CD14-positive monocyte (primary cell): ENCODE results near the gene DGKH. TPM values are rescaled to one million over a fixed set of nuclear protein-coding genes. Genes with fewer than 3 reads are reported as not detected.

ENCODE experiments used
- DNase-seq, 3 donors: peaks; one replicate each; pipeline ENCODE4 v3.0.0-alpha.2; 2011 to 2022
- H2AFZ ChIP-seq: 2 replicates; pipeline ENCODE4 v1.6.0; 2012; ENCODE audit warnings: mild to moderate bottlenecking, low read depth, low read length, inconsistent platforms; ENCODE audit not compliant: insufficient read depth, poor library complexity, severe bottlenecking
- H3K27ac ChIP-seq, 2 donors: 1 replicate in 1 of 2; 2 replicates in 1 of 2; pipeline ENCODE4 v1.5.1; 2012 to 2013; ENCODE audit warnings: low read length in 2 of 2, control low read depth in 1 of 2, inconsistent platforms in 1 of 2, low read depth in 1 of 2, mild to moderate bottlenecking in 1 of 2
- H3K27me3 ChIP-seq, 2 donors: one replicate each; pipeline versions ENCODE4 v1.6.0 to v1.6.1; 2011 to 2013; ENCODE audit warnings: low read length in 2 of 2; ENCODE audit not compliant: control insufficient read depth in 2 of 2, insufficient read depth in 2 of 2
- H3K36me3 ChIP-seq, 2 donors: replicated peaks in 1 of 2; 1 replicate in 1 of 2; 2 replicates in 1 of 2; pipeline versions ENCODE4 v1.5.1 to v1.6.1; 2012 to 2013; ENCODE audit warnings: low read length in 2 of 2, control low read depth in 1 of 2, inconsistent platforms in 1 of 2, mild to moderate bottlenecking in 1 of 2; ENCODE audit not compliant: insufficient read depth in 2 of 2, control insufficient read depth in 1 of 2
- H3K4me1 ChIP-seq, 2 donors: 1 replicate in 1 of 2; 2 replicates in 1 of 2; pipeline versions ENCODE4 v1.5.1 to v1.6.1; 2012 to 2013; ENCODE audit warnings: low read length in 2 of 2, control low read depth in 1 of 2, inconsistent platforms in 1 of 2, mild to moderate bottlenecking in 1 of 2, moderate library complexity in 1 of 2; ENCODE audit not compliant: insufficient read depth in 2 of 2, control insufficient read depth in 1 of 2
- H3K4me2 ChIP-seq: replicated peaks from 2 replicates; pipeline ENCODE3; 2012; ENCODE audit warnings: low read length, moderate library complexity, mild to moderate bottlenecking; ENCODE audit not compliant: poor library complexity, severe bottlenecking; ENCODE audit errors: extremely low read depth
- H3K4me3 ChIP-seq, 3 experiments: fragments of 200-600 bp in 1 of 3; sonication (generic) in 1 of 3; replicated peaks in 1 of 3; 1 replicate in 2 of 3; 2 replicates in 1 of 3; pipeline ENCODE4 v1.5.1; 2011 to 2013; ENCODE audit warnings: low read length in 3 of 3, mild to moderate bottlenecking in 3 of 3, control low read depth in 2 of 3, low read depth in 2 of 3, inconsistent platforms in 1 of 3, moderate library complexity in 1 of 3
- H3K79me2 ChIP-seq: 2 replicates; pipeline ENCODE4 v1.6.0; 2012; ENCODE audit warnings: mild to moderate bottlenecking, control low read depth, inconsistent platforms, low read length, moderate library complexity; ENCODE audit not compliant: insufficient read depth
- H3K9ac ChIP-seq: 2 replicates; pipeline ENCODE4 v1.6.0; 2017; ENCODE audit warnings: low read length, mild to moderate bottlenecking; ENCODE audit not compliant: insufficient read depth, poor library complexity, severe bottlenecking
- H3K9me3 ChIP-seq, 2 donors: replicated peaks in 1 of 2; 1 replicate in 1 of 2; 2 replicates in 1 of 2; pipeline versions ENCODE4 v1.5.1 to v1.6.1; 2012 to 2013; ENCODE audit warnings: low read length in 2 of 2, control low read depth in 1 of 2; ENCODE audit not compliant: control insufficient read depth in 1 of 2, insufficient read depth in 1 of 2
- H4K20me1 ChIP-seq: 2 replicates; pipeline ENCODE4 v1.6.0; 2012; ENCODE audit warnings: mild to moderate bottlenecking, low read length, control low read depth, moderate library complexity; ENCODE audit not compliant: insufficient read depth
- H3K27ac Mint-ChIP-seq, 7 donors: one replicate each; pipeline ENCODE4 v1.8.0; 2020; ENCODE audit warnings: mild to moderate bottlenecking in 7 of 7, mixed read lengths in 7 of 7, moderate library complexity in 6 of 7, inconsistent platforms in 2 of 7
- H3K27me3 Mint-ChIP-seq, 3 donors: one replicate each; pipeline ENCODE4 v1.8.0; 2021 to 2022; ENCODE audit warnings: low read depth in 3 of 3, mild to moderate bottlenecking in 3 of 3, mixed read lengths in 3 of 3, moderate library complexity in 3 of 3, inconsistent platforms in 1 of 3
- H3K36me3 Mint-ChIP-seq, 2 donors: one replicate each; pipeline ENCODE4 v1.8.0; 2020; ENCODE audit warnings: mixed read lengths in 2 of 2, inconsistent platforms in 1 of 2, mild to moderate bottlenecking in 1 of 2
- H3K4me1 Mint-ChIP-seq: one replicate; pipeline ENCODE4 v1.8.0; 2020; ENCODE audit warnings: mild to moderate bottlenecking, mixed read lengths
- H3K4me3 Mint-ChIP-seq, 2 donors: one replicate each; pipeline ENCODE4 v1.8.0; 2020; ENCODE audit warnings: mild to moderate bottlenecking in 2 of 2, mixed read lengths in 2 of 2, moderate library complexity in 1 of 2
- H3K9me3 Mint-ChIP-seq, 7 donors: one replicate each; pipeline ENCODE4 v1.8.0; 2020 to 2022; ENCODE audit warnings: mixed read lengths in 7 of 7, mild to moderate bottlenecking in 6 of 7, moderate library complexity in 6 of 7, inconsistent platforms in 2 of 7
- CTCF ChIP-seq: fragments of 200-600 bp; IDR thresholded peaks from one replicate; pipeline ENCODE4 v1.8.0; 2022; ENCODE audit warnings: antibody characterized with exemption, mild to moderate bottlenecking
- WGBS: methylation state at CpG from one replicate; pipeline ENCODE4 v1.1.5; 2013; ENCODE audit warnings: missing lambda C conversion rate; ENCODE audit not compliant: insufficient coverage; 5-methylcytosine and 5-hydroxymethylcytosine counted together
- intact Hi-C, 2 donors: fragments of 100-400 bp; cut with micrococcal nuclease; formaldehyde crosslinking; loops; one replicate each; pipeline versions ENCODE4 v1.15.0 to v1.15.1; 2023
- polyA plus RNA-seq, 3 donors: library from polyadenylated mRNA; depleted of rRNA in 1 of 3; unstranded in 2 of 3; stranded (reverse) in 1 of 3; fragments of 300-500 nt in 2 of 3; fragments of >200 nt in 1 of 3; fragmentation: Illumina TruSeq in 2 of 3; gene quantifications; 1 replicate in 2 of 3; 2 replicates in 1 of 3; pipeline ENCODE4 v1.2.3, GENCODE V29; 2012 to 2021

Gene DGKH
- polyA plus RNA-seq, 3 donors = 0.10 to 0.79 (median 0.15) TPM

- Mint-ChIP-seq H3K27ac (no peak overlapping the region), H3K4me1 (no peaks in the 10 kb centered on the region), H3K4me3 (no peak overlapping the region), H3K9me3 (no peaks in the 10 kb centered on the region), H3K36me3 (peaks cover 5 to 7% of the 10 kb centered on the region in 2 donors), H3K27me3 (no peaks in the 10 kb centered on the region)
- 100% methylated on average over 1 of the region's 3 CpGs for WGBS
- intact Hi-C loops = no loop called here
- Histone ChIP-seq H2AFZ (no peak overlapping the region), H3K9me3 (no peaks in the 10 kb centered on the region), H3K4me2 (no peak overlapping the region), H3K27me3 (no peaks in the 10 kb centered on the region), H3K4me3 (no peak overlapping the region), H4K20me1 (no peaks in the 10 kb centered on the region), H3K9ac (no peak overlapping the region), H3K36me3 (no peaks in the 10 kb centered on the region), H3K27ac (no peak overlapping the region), H3K79me2 (no peaks in the 10 kb centered on the region), H3K4me1 (no peaks in the 10 kb centered on the region)
- DNase-seq = no peak
- no peak for TF ChIP-seq CTCF
Measured at GRCh38 chr13:42218576-42218975, 170.1 kb downstream of the DGKH start.

DNA sequence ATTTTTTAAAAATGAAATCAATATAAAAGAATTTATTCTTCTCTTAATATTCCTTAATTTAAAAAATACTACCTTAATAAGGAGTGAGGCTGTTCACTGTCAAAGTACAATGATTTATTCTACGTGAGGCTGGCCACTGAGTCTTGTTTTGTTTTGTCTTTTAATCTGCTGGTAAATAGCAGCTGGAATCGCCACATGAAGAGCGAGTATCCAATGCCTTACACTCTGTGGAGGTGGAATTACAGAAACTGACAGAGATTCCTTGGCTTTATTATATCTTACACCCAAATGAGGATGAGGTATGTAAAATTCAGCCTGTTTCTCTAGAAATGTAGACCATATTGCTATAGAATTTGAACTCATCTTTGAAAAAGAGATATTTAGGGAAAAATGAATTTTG, 170.6 kb downstream of the DGKH start:
- no CpG with 5 or more reads among the region's 3 CpGs for WGBS
- no peak overlapping the region for H3K27ac ChIP-seq
- Mint-ChIP-seq H3K4me1 (no peaks in the 10 kb centered on the region), H3K36me3 (peaks cover 5 to 7% of the 10 kb centered on the region in 2 donors), H3K27me3 (no peaks in the 10 kb centered on the region), H3K27ac (no peak overlapping the region), H3K9me3 (no peaks in the 10 kb centered on the region), H3K4me3 (no peak overlapping the region)
- no peaks in the 10 kb centered on the region for H3K4me1 ChIP-seq
- no peaks in the 10 kb centered on the region for H3K79me2 ChIP-seq
- no peak overlapping the region for H3K4me3 ChIP-seq
- H3K9ac ChIP-seq = no peak overlapping the region
- no peaks in the 10 kb centered on the region for H3K9me3 ChIP-seq
- intact Hi-C loops = no loop called here
- no peaks in the 10 kb centered on the region for H4K20me1 ChIP-seq
- TF ChIP-seq CTCF = no peak
- no peaks in the 10 kb centered on the region for H3K36me3 ChIP-seq
- no peak overlapping the region for H3K4me2 ChIP-seq
- no peak overlapping the region for H2AFZ ChIP-seq
- no peak for DNase-seq
- no peaks in the 10 kb centered on the region for H3K27me3 ChIP-seq
